NB4 (cell line): ENCODE data around the gene TRPM5.

Experiments
- MYC ChIP-seq: IDR thresholded peaks from 2 replicates; pipeline ENCODE4 v1.6.1; 2011; ENCODE audit warnings: low read depth, low read length
- POLR2A ChIP-seq: IDR thresholded peaks from 2 replicates; pipeline ENCODE4 v1.6.1; 2011; ENCODE audit warnings: mild to moderate bottlenecking; ENCODE audit not compliant: insufficient read length; ENCODE audit errors: extremely low read depth
- TF ChIP-seq, protein P1 (sequence below): IDR thresholded peaks from one replicate; pipeline ENCODE4 v1.5.1; 2012; ENCODE audit warnings: low read depth, low read length

DNA sequence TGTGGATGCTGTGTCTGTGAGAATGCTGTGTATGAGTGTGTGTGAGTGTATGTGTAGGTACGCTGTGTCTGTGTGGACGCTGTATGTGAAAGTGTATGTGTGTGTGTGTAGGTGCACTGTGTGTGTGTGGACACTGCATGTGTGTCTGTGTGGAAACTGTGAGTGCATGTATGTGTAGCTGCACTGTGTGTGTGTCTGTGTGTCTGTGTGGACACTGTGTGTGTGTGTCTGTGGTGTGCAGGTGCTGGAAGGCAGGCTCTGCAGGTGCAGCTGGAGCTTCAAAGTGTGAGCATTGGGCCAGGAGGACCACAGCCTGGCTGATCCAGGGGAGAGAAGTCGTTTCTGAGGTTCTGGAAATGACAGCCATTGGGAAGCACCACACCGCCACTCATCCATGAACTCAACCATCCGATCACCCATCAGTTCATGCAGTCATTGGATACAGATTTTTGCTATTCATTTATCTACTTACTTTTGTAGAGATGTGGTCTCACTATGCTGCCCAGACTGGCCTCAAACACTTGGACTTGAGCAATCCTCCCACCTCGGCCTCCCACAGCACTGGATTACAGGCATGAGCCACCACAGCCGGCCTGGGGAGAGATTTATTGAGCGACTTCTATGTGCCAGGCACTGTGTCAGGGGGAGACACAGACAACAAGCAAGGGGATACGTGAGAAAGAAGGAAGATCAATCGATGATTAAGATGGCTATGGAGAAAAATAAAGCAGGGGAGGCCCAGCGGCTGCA lies 9.6 kb downstream of the TRPM5 start:
- TF ChIP-seq, protein P1, sequence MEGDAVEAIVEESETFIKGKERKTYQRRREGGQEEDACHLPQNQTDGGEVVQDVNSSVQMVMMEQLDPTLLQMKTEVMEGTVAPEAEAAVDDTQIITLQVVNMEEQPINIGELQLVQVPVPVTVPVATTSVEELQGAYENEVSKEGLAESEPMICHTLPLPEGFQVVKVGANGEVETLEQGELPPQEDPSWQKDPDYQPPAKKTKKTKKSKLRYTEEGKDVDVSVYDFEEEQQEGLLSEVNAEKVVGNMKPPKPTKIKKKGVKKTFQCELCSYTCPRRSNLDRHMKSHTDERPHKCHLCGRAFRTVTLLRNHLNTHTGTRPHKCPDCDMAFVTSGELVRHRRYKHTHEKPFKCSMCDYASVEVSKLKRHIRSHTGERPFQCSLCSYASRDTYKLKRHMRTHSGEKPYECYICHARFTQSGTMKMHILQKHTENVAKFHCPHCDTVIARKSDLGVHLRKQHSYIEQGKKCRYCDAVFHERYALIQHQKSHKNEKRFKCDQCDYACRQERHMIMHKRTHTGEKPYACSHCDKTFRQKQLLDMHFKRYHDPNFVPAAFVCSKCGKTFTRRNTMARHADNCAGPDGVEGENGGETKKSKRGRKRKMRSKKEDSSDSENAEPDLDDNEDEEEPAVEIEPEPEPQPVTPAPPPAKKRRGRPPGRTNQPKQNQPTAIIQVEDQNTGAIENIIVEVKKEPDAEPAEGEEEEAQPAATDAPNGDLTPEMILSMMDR: no peak
- TF ChIP-seq POLR2A (no peak), MYC (no peak)
